Measurements from ENCODE around the gene UBAC2. TPM values are rescaled to one million over a fixed set of nuclear protein-coding genes. Genes with fewer than 3 reads are reported as not detected.

UBAC2 gene
- total RNA-seq, 1 donor from 2014 or later = 63.5 TPM

GRCh38 chr13:99357131-99357596 is 156.5 kb downstream of the UBAC2 start:
- DNase-seq (ENCODE audit: low read depth) = no peak

GRCh38 chr13:99357941-99358340 is 157.3 kb downstream of the UBAC2 start:
- no peak for DNase-seq (ENCODE audit: low read depth)

GRCh38 chr13:99359528-99359927 is 158.9 kb downstream of the UBAC2 start:
- DNase-seq (ENCODE audit: low read depth) = no peak

GRCh38 chr13:99360696-99361095 is 160.0 kb downstream of the UBAC2 start:
- DNase-seq (ENCODE audit: low read depth) = no peak

GRCh38 chr13:99361197-99361596 is 160.5 kb downstream of the UBAC2 start:
- no peak for DNase-seq (ENCODE audit: low read depth)

- DNase-seq (ENCODE audit: low read depth) = no peak
Measured at GRCh38 chr13:99362362-99362761, 161.7 kb downstream of the UBAC2 start.

- no peak for DNase-seq (ENCODE audit: low read depth)
Measured at GRCh38 chr13:99363391-99363790, 162.7 kb downstream of the UBAC2 start.

- no peak for DNase-seq (ENCODE audit: low read depth)
Measured at GRCh38 chr13:99363949-99364348, 163.3 kb downstream of the UBAC2 start.

GRCh38 chr13:99366075-99366987 is 165.7 kb downstream of the UBAC2 start:
- no peak for DNase-seq (ENCODE audit: low read depth)

- DNase-seq (ENCODE audit: low read depth) = no peak
Measured at GRCh38 chr13:99367106-99367616, 166.5 kb downstream of the UBAC2 start.

- DNase-seq (ENCODE audit: low read depth) = peak; percentile 34
Measured at GRCh38 chr13:99367663-99368448, 167.2 kb downstream of the UBAC2 start.

- DNase-seq (ENCODE audit: low read depth) = no peak
Measured at GRCh38 chr13:99370481-99371275, 170.0 kb downstream of the UBAC2 start.

- no peak for DNase-seq (ENCODE audit: low read depth)
Measured at GRCh38 chr13:99371956-99372355, 171.3 kb downstream of the UBAC2 start.

- DNase-seq (ENCODE audit: low read depth) = no peak
Measured at GRCh38 chr13:99373436-99373835, 172.8 kb downstream of the UBAC2 start.

GRCh38 chr13:99374169-99374991 is 173.7 kb downstream of the UBAC2 start:
- DNase-seq (ENCODE audit: low read depth) = no peak

- no peak for DNase-seq (ENCODE audit: low read depth)
Measured at GRCh38 chr13:99374994-99375737, 174.5 kb downstream of the UBAC2 start.

GRCh38 chr13:99375738-99376080 is 175.1 kb downstream of the UBAC2 start:
- no peak for DNase-seq (ENCODE audit: low read depth)

GRCh38 chr13:99376132-99376531 is 175.5 kb downstream of the UBAC2 start:
- DNase-seq (ENCODE audit: low read depth) = peak; percentile 4

GRCh38 chr13:99376924-99377323 is 176.3 kb downstream of the UBAC2 start:
- DNase-seq (ENCODE audit: low read depth) = no peak

- DNase-seq (ENCODE audit: low read depth) = no peak
Measured at GRCh38 chr13:99377641-99378040, 177.0 kb downstream of the UBAC2 start.

Measured in renal cortical epithelial cell (primary cell).